ENCODE data around the gene B4GALNT2.

Gene B4GALNT2

GRCh38 chr17:49216953-49217650 lies 84.5 kb downstream of the B4GALNT2 start:
- Histone ChIP-seq H3K9me2 (replicated peaks; ENCODE audit: insufficient read depth, low read length) (no peaks in the 10 kb centered on the region), H3K27me3 (ENCODE audit: low read length) (no peaks in the 10 kb centered on the region), H4K20me1 (ENCODE audit: low read depth, low read length) (no peaks in the 10 kb centered on the region), H3K4me3 (ENCODE audit: insufficient read depth, low read length, poor library complexity, severe bottlenecking) (no peak overlapping the region), H3K27ac (ENCODE audit: low read depth, low read length) (peak overlapping the region; percentile 87), H3K9ac (ENCODE audit: low read length) (no peak overlapping the region), H3K36me3 (ENCODE audit: low read length) (no peaks in the 10 kb centered on the region), H3K9me3 (ENCODE audit: insufficient read depth, low read length) (no peaks in the 10 kb centered on the region), H3F3A (ENCODE audit: insufficient read depth) (peaks cover 46% of the 10 kb centered on the region), H2AFZ (ENCODE audit: low read depth, low read length, severe bottlenecking) (no peak overlapping the region), H3K4me2 (ENCODE audit: low read depth, low read length, poor library complexity, severe bottlenecking) (no peak overlapping the region), H3K79me2 (ENCODE audit: insufficient read depth, low read length) (peaks cover 6% of the 10 kb centered on the region)
- no peak for TF ChIP-seq CTCF (IDR thresholded peaks at IDR 0.05; ENCODE audit: insufficient read depth, low read length, poor library complexity, severe bottlenecking)
- no peak for TF ChIP-seq EZH2phosphoT487 (conservative IDR thresholded peaks at IDR 0.05; ENCODE audit: low read length)

- peaks cover 6% of the 10 kb centered on the region for H3K79me2 ChIP-seq (ENCODE audit: insufficient read depth, low read length)
- H3K27ac ChIP-seq (ENCODE audit: low read depth, low read length), result peak overlapping the region; percentile 75
- H3F3A ChIP-seq (ENCODE audit: insufficient read depth), result peaks cover 38% of the 10 kb centered on the region
- TF ChIP-seq EZH2phosphoT487 (conservative IDR thresholded peaks at IDR 0.05; ENCODE audit: low read length), result no peak
- TF ChIP-seq CTCF (IDR thresholded peaks at IDR 0.05; ENCODE audit: insufficient read depth, low read length, poor library complexity, severe bottlenecking), result no peak
- peak overlapping the region; percentile 23 for H3K9ac ChIP-seq (ENCODE audit: low read length)
- no peaks in the 10 kb centered on the region for H4K20me1 ChIP-seq (ENCODE audit: low read depth, low read length)
- H3K9me3 ChIP-seq (ENCODE audit: insufficient read depth, low read length), result no peaks in the 10 kb centered on the region
- H3K4me2 ChIP-seq (ENCODE audit: low read depth, low read length, poor library complexity, severe bottlenecking), result peak overlapping the region; percentile 35
- no peaks in the 10 kb centered on the region for H3K36me3 ChIP-seq (ENCODE audit: low read length)
- H2AFZ ChIP-seq (ENCODE audit: low read depth, low read length, severe bottlenecking), result no peak overlapping the region
- H3K27me3 ChIP-seq (ENCODE audit: low read length), result no peaks in the 10 kb centered on the region
- H3K9me2 ChIP-seq (replicated peaks; ENCODE audit: insufficient read depth, low read length), result no peaks in the 10 kb centered on the region
- H3K4me3 ChIP-seq (ENCODE audit: insufficient read depth, low read length, poor library complexity, severe bottlenecking), result no peak overlapping the region
Observed at GRCh38 chr17:49217651-49218413, 85.3 kb downstream of the B4GALNT2 start.

GRCh38 chr17:49218941-49219913 lies 86.7 kb downstream of the B4GALNT2 start:
- H3K9ac ChIP-seq (ENCODE audit: low read length), result peak overlapping the region; percentile 21
- no peak for TF ChIP-seq EZH2phosphoT487 (conservative IDR thresholded peaks at IDR 0.05; ENCODE audit: low read length)
- peak; percentile 36 for TF ChIP-seq CTCF (IDR thresholded peaks at IDR 0.05; ENCODE audit: insufficient read depth, low read length, poor library complexity, severe bottlenecking)
- no peaks in the 10 kb centered on the region for H3K9me2 ChIP-seq (replicated peaks; ENCODE audit: insufficient read depth, low read length)
- H3K9me3 ChIP-seq (ENCODE audit: insufficient read depth, low read length), result no peaks in the 10 kb centered on the region
- H3K27ac ChIP-seq (ENCODE audit: low read depth, low read length), result peak overlapping the region; percentile 75
- H3K4me3 ChIP-seq (ENCODE audit: insufficient read depth, low read length, poor library complexity, severe bottlenecking), result no peak overlapping the region
- no peaks in the 10 kb centered on the region for H3K36me3 ChIP-seq (ENCODE audit: low read length)
- no peaks in the 10 kb centered on the region; the same call in 1 of the 2 replicates for H3K79me2 ChIP-seq (ENCODE audit: insufficient read depth, low read length)
- no peaks in the 10 kb centered on the region for H4K20me1 ChIP-seq (ENCODE audit: low read depth, low read length)
- H3K27me3 ChIP-seq (ENCODE audit: low read length), result no peaks in the 10 kb centered on the region
- H3F3A ChIP-seq (ENCODE audit: insufficient read depth), result peaks cover 26% of the 10 kb centered on the region
- H3K4me2 ChIP-seq (ENCODE audit: low read depth, low read length, poor library complexity, severe bottlenecking), result peak overlapping the region; percentile 35
- no peak overlapping the region for H2AFZ ChIP-seq (ENCODE audit: low read depth, low read length, severe bottlenecking)
